PC-9 (cell line): ENCODE measurements around the gene IFITM10.

Experiments
- EZH2 ChIP-seq: fragments of 200-600 bp; sonication (generic); IDR thresholded peaks from 2 replicates; pipeline ENCODE4 v1.8.0; 2017; ENCODE audit warnings: antibody characterized with exemption, low read depth
- TF ChIP-seq, protein P1 (sequence below): fragments of 200-600 bp; sonication (generic); conservative IDR thresholded peaks from 2 replicates; pipeline ENCODE4 v1.6.1; 2017; ENCODE audit warnings: mixed run types, antibody characterized with exemption, mild to moderate bottlenecking, moderate library complexity

DNA sequence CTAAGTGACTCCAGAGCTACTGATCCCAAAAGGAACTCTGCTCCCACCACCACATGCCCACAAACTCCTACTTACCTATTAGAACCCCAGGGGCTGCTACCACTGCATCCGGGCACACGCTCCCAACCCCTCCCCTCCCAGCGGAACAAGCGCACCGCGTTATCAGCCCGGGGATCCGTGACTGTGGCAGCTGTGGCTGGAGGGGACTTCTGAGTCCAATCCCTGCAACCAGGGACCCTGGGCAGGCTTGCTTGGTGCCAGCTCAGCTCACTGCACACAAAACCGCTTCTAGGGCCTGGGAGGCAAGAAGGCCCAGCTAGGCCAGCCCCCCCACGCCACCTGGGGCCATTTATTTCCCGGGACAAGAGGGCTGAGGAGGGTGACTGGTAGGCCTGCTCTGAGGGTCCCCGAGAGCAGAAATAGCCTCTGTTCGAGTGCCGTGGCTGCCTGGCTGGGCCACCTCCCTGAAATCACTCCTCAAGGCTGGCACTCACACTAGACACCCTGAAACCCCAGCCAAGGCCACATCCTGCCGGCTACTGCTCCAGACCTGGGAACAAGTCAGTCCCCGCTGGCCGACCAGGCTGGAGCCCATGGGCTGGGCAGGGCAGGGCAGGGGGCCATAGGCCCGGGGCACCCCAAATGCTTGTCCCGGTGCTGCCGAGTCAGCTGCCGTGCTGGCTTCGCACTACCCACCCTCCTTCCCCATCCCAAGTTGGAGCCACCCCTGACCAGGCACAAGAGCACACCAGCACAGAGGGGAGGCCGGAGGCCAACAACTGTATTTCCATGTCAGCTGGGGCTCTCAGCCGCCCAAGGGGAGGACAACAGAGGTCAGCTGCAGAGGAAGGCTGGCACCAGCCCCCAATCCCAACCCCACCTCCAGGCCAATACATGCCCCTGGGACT, 1.9 kb upstream of the IFITM10 start:
- TF ChIP-seq, protein P1, sequence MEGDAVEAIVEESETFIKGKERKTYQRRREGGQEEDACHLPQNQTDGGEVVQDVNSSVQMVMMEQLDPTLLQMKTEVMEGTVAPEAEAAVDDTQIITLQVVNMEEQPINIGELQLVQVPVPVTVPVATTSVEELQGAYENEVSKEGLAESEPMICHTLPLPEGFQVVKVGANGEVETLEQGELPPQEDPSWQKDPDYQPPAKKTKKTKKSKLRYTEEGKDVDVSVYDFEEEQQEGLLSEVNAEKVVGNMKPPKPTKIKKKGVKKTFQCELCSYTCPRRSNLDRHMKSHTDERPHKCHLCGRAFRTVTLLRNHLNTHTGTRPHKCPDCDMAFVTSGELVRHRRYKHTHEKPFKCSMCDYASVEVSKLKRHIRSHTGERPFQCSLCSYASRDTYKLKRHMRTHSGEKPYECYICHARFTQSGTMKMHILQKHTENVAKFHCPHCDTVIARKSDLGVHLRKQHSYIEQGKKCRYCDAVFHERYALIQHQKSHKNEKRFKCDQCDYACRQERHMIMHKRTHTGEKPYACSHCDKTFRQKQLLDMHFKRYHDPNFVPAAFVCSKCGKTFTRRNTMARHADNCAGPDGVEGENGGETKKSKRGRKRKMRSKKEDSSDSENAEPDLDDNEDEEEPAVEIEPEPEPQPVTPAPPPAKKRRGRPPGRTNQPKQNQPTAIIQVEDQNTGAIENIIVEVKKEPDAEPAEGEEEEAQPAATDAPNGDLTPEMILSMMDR: no peak
- TF ChIP-seq EZH2: no peak
